Activated naive CD8-positive, alpha-beta T cell (primary cell): ENCODE results near the gene ANXA4.
A peak's percentile ranks its signal among the peaks of the same experiment; 100 is the strongest.
"Not testable (repeated sequence)": the region's sequence is repeated elsewhere in the genome, so short reads cannot be mapped to it uniquely, and the experiment has no call there.

ENCODE experiments used
- H3K27ac Mint-ChIP-seq: one replicate; pipeline ENCODE4 v1.8.0; 2021; ENCODE audit warnings: mixed read lengths
- H3K27me3 Mint-ChIP-seq: one replicate; pipeline ENCODE4 v1.8.0; 2021; ENCODE audit warnings: mixed read lengths
- H3K36me3 Mint-ChIP-seq: one replicate; pipeline ENCODE4 v1.8.0; 2021; ENCODE audit warnings: mixed read lengths
- H3K4me1 Mint-ChIP-seq: one replicate; pipeline ENCODE4 v1.8.0; 2021; ENCODE audit warnings: low read depth, mixed read lengths
- H3K4me3 Mint-ChIP-seq: one replicate; pipeline ENCODE4 v1.8.0; 2021; ENCODE audit warnings: mild to moderate bottlenecking, mixed read lengths
- H3K9me3 Mint-ChIP-seq: one replicate; pipeline ENCODE4 v1.8.0; 2021; ENCODE audit warnings: low read depth, mixed read lengths

The ANXA4 gene

GRCh38 chr2:69733342-69734034 lies 8.4 kb upstream of the ANXA4 start:
- H3K27me3 Mint-ChIP-seq = no peaks in the 10 kb centered on the region
- H3K36me3 Mint-ChIP-seq = no peaks in the 10 kb centered on the region
- H3K4me3 Mint-ChIP-seq = no peak overlapping the region
- H3K27ac Mint-ChIP-seq = no peak overlapping the region
- no peaks in the 10 kb centered on the region for H3K4me1 Mint-ChIP-seq
- no peaks in the 10 kb centered on the region for H3K9me3 Mint-ChIP-seq

- no peaks in the 10 kb centered on the region for H3K27me3 Mint-ChIP-seq
- no peaks in the 10 kb centered on the region for H3K4me1 Mint-ChIP-seq
- H3K27ac Mint-ChIP-seq = no peak overlapping the region
- H3K36me3 Mint-ChIP-seq = no peaks in the 10 kb centered on the region
- no peak overlapping the region for H3K4me3 Mint-ChIP-seq
- no peaks in the 10 kb centered on the region for H3K9me3 Mint-ChIP-seq
These were observed 7.8 kb upstream of the ANXA4 start for GRCh38 chr2:69734035-69734611.

- no peaks in the 10 kb centered on the region for H3K36me3 Mint-ChIP-seq
- H3K4me1 Mint-ChIP-seq = no peaks in the 10 kb centered on the region
- no peak overlapping the region for H3K4me3 Mint-ChIP-seq
- no peaks in the 10 kb centered on the region for H3K27me3 Mint-ChIP-seq
- no peak overlapping the region for H3K27ac Mint-ChIP-seq
- no peaks in the 10 kb centered on the region for H3K9me3 Mint-ChIP-seq
These were observed 6.9 kb upstream of the ANXA4 start for GRCh38 chr2:69734854-69735544.

GRCh38 chr2:69735686-69736085 lies 6.2 kb upstream of the ANXA4 start:
- Mint-ChIP-seq H3K27ac (no peak overlapping the region), H3K36me3 (no peaks in the 10 kb centered on the region), H3K27me3 (no peaks in the 10 kb centered on the region), H3K4me3 (no peak overlapping the region), H3K9me3 (no peaks in the 10 kb centered on the region), H3K4me1 (no peaks in the 10 kb centered on the region)

GRCh38 chr2:69738149-69738548 lies 3.8 kb upstream of the ANXA4 start:
- H3K9me3 Mint-ChIP-seq, H3K36me3 Mint-ChIP-seq, H3K27me3 Mint-ChIP-seq, H3K27ac Mint-ChIP-seq, H3K4me3 Mint-ChIP-seq: not testable (repeated sequence)
- H3K4me1 Mint-ChIP-seq = peaks cover 11% of the 10 kb centered on the region

- peaks cover 11% of the 10 kb centered on the region for H3K4me1 Mint-ChIP-seq
- no peaks in the 10 kb centered on the region for H3K9me3 Mint-ChIP-seq
- H3K27ac Mint-ChIP-seq = no peak overlapping the region
- no peaks in the 10 kb centered on the region for H3K36me3 Mint-ChIP-seq
- peak overlapping the region; percentile 94 for H3K4me3 Mint-ChIP-seq
- no peaks in the 10 kb centered on the region for H3K27me3 Mint-ChIP-seq
These were observed 1.4 kb upstream of the ANXA4 start for GRCh38 chr2:69740502-69740951.

- no peaks in the 10 kb centered on the region for H3K9me3 Mint-ChIP-seq
- peak overlapping the region; percentile 94 for H3K4me3 Mint-ChIP-seq
- peak overlapping the region; percentile 95 for H3K27ac Mint-ChIP-seq
- H3K27me3 Mint-ChIP-seq = no peaks in the 10 kb centered on the region
- no peaks in the 10 kb centered on the region for H3K36me3 Mint-ChIP-seq
- H3K4me1 Mint-ChIP-seq = peaks cover 11% of the 10 kb centered on the region
These were observed 732 bp upstream of the ANXA4 start for GRCh38 chr2:69741229-69741574.

GRCh38 chr2:69742322-69742952 lies 503 bp downstream of the ANXA4 start:
- H3K9me3 Mint-ChIP-seq = no peaks in the 10 kb centered on the region
- peaks cover 3% of the 10 kb centered on the region for H3K36me3 Mint-ChIP-seq
- no peaks in the 10 kb centered on the region for H3K27me3 Mint-ChIP-seq
- peaks cover 11% of the 10 kb centered on the region for H3K4me1 Mint-ChIP-seq
- peak overlapping the region; percentile 82 for H3K27ac Mint-ChIP-seq
- H3K4me3 Mint-ChIP-seq = peak overlapping the region; percentile 95

GRCh38 chr2:69743847-69744264 lies 1.9 kb downstream of the ANXA4 start:
- Mint-ChIP-seq H3K27me3 (no peaks in the 10 kb centered on the region), H3K4me3 (peak overlapping the region; percentile 7), H3K9me3 (no peaks in the 10 kb centered on the region), H3K27ac (no peak overlapping the region), H3K4me1 (peaks cover 11% of the 10 kb centered on the region), H3K36me3 (peaks cover 3% of the 10 kb centered on the region)

GRCh38 chr2:69744456-69744855 lies 2.5 kb downstream of the ANXA4 start:
- peaks cover 3% of the 10 kb centered on the region for H3K36me3 Mint-ChIP-seq
- peaks cover 11% of the 10 kb centered on the region for H3K4me1 Mint-ChIP-seq
- no peaks in the 10 kb centered on the region for H3K27me3 Mint-ChIP-seq
- no peaks in the 10 kb centered on the region for H3K9me3 Mint-ChIP-seq
- H3K4me3 Mint-ChIP-seq = no peak overlapping the region
- no peak overlapping the region for H3K27ac Mint-ChIP-seq

GRCh38 chr2:69745035-69745434 lies 3.1 kb downstream of the ANXA4 start:
- H3K36me3 Mint-ChIP-seq = peaks cover 3% of the 10 kb centered on the region
- peaks cover 11% of the 10 kb centered on the region for H3K4me1 Mint-ChIP-seq
- no peak overlapping the region for H3K4me3 Mint-ChIP-seq
- no peaks in the 10 kb centered on the region for H3K27me3 Mint-ChIP-seq
- H3K27ac Mint-ChIP-seq = no peak overlapping the region
- H3K9me3 Mint-ChIP-seq = no peaks in the 10 kb centered on the region

GRCh38 chr2:69750246-69750645 lies 8.3 kb downstream of the ANXA4 start:
- Mint-ChIP-seq H3K4me1 (peaks cover 5% of the 10 kb centered on the region), H3K27ac (no peak overlapping the region), H3K9me3 (no peaks in the 10 kb centered on the region), H3K36me3 (peaks cover 3% of the 10 kb centered on the region), H3K27me3 (no peaks in the 10 kb centered on the region), H3K4me3 (no peak overlapping the region)

- peaks cover 9% of the 10 kb centered on the region for H3K4me1 Mint-ChIP-seq
- H3K36me3 Mint-ChIP-seq = no peaks in the 10 kb centered on the region
- no peak overlapping the region for H3K4me3 Mint-ChIP-seq
- H3K27ac Mint-ChIP-seq = no peak overlapping the region
- no peaks in the 10 kb centered on the region for H3K9me3 Mint-ChIP-seq
- H3K27me3 Mint-ChIP-seq = no peaks in the 10 kb centered on the region
These were observed 11.9 kb downstream of the ANXA4 start for GRCh38 chr2:69753659-69754363.

GRCh38 chr2:69754633-69755032 lies 12.7 kb downstream of the ANXA4 start:
- H3K36me3 Mint-ChIP-seq = no peaks in the 10 kb centered on the region
- no peaks in the 10 kb centered on the region for H3K9me3 Mint-ChIP-seq
- no peaks in the 10 kb centered on the region for H3K27me3 Mint-ChIP-seq
- H3K4me1 Mint-ChIP-seq = peaks cover 9% of the 10 kb centered on the region
- no peak overlapping the region for H3K27ac Mint-ChIP-seq
- no peak overlapping the region for H3K4me3 Mint-ChIP-seq
